Stimulated activated CD8-positive, alpha-beta memory T cell treated with anti-CD3 and anti-CD28 coated beads, Interleukin-15, amount 100 ng/mL, for 24 hours (primary cell): ENCODE measurements around the gene ZNF837.
"Not testable (repeated sequence)": the region's sequence is repeated elsewhere in the genome, so short reads cannot be mapped to it uniquely, and the experiment has no call there.

ENCODE experiments used
- DNase-seq: peaks from one replicate; pipeline ENCODE4 v3.0.0-alpha.2; 2020; ENCODE audit warnings: low read depth

ZNF837 gene

DNA sequence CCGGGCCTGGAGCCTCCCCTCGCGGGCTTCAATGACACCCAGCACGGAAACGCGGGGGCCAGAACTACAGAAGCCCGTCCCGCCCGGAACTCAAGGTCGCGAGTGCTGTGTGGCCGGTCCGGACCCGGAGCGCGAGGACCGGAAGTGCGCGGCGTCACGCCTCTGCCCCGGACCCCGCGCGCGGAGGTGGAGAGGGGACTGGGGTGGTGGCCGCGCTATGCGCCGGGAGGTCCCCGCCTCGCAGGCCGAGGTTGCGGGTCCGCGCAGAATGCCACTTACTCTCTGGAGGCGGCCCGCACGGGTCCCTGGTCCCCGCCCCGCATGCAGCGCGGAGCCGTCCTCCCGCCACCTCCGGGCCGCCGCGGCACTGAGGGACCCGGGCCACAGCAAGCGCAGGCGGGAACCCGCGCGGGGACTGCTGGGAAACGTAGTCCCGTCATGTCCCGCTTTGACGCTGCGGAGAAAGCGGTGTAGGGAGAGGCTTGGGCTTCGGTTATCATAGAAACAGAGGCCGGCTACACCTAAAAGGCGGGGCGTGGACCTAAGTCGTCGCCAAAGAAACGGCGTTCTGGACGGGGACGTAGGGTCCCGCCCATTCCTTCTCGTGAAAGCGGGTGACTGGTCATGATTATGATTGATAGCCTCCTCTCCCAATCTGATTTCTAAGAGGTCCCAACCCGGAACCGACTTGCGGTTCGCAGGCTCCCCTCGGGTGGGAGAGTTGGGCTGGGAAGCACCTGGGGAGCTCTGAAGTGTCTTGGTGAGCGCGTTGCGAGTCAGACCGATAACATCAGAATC lies at the start of gene ZNF837:
Gene ZNF837, minus strand, starts transcription at position 369 of the 798 bp plus-strand sequence. CDS start 11,698 bp downstream, outside the sequence.
- DNase-seq = peak; percentile 83

DNA sequence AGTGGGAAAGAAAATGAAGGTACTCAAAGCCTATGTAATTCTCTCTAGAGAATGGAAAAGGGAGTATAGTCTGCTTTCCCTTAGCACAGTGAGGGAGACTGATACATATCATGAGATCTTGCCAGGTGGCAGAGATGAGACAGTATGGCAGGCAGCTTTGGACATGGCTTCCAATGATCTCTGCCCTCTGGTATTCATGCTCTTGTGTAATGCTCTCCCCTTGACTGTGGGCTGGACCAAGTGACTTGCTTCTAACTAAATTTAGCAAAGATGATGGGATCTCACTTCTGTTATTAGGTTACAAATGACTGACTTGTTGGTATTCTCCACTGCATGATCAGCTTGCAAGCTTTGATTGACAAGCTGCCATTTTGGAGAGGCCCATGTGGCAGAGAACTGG lies 48.9 kb upstream of the ZNF837 start:
- no peak for DNase-seq

DNA sequence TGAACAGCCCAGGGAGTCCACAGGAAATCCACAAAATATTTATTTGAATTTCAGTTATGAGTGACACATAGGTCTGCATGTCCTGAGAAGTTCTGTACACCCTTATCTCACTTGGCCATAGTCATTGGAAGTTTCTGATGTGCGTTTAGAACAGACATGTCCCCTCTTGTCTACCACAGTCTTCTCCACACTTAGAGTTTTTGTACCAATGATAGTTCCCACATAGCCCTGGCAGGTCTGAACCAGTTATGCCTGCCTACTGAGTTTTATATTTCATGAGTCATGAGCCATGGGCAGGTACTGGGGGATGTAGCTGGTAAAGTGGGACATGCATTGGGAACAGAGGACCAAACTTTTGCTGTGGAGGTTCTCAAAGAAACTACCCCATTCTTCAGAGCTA lies 47.8 kb upstream of the ZNF837 start:
- no peak for DNase-seq

DNA sequence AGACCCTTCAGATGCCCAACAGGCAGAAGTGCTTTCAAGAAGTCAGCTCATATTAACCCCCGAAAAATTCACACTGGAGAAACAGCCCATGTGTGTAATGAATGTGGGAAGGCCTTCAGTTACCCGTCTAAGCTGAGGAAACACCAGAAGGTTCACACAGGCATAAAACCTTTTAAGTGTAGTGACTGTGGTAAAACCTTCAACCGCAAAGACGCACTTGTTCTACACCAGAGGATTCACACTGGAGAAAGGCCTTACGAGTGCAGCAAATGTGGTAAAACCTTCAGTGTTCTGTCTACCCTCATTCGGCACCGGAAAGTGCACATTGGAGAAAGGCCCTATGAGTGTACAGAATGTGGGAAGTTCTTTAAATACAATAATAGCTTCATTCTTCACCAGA lies 36.2 kb upstream of the ZNF837 start:
- DNase-seq = no peak

DNA sequence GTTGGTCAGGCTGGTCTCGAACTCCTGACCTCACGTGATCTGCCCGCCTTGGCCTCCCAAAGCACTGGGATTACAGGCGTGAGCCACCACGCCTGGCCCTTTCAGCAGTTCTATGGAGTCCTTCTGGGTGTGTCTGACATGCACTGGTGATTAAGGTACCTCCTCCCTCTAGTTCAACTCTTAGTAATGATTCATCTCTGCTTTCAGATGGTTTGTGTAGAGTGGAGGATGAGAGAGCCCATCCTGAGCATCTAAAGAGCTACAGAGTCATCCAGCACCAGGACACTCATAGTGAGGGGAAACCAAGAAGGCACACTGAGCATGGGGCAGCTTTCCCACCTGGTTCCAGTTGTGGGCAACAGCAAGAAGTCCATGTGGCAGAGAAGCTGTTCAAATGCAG lies 35.8 kb upstream of the ZNF837 start:
- no peak for DNase-seq

DNA sequence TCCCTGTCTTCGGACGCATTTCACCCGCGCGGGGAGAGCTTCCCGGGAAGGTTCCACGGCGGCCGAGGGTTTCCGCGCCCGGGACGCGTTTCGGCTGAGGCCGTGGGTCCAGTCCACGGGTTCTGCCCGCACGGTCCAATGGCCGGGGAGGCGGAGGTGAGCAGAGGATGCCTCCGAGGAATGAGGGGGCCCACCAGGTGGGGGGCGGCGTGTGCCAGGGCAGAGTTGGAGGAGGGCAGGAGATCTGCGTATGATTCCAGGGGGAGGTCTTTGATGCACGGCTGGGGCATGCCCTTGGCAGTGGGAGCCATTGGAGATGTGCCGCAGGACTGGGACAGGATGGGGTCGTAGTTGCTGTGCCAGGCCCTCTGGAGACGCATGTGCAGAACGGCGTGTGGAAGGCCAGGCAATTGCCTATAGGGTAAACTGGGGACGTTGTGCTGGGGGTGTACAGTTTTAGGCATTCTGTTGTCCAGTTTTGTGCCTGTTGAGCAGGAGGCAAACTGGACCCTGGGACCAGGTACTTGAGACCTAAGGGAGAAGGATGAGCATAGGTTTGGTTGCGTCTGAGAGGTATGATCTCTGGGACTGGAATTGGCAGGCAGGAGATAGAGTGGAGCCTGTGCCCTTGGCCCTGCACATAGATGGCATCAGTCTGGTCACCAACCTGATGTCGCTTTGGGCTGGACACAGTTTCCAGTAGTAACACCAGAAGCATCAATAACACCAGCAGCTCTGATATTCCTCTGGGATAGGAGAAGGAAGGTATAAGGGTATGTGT lies 28.4 kb upstream of the ZNF837 start:
- DNase-seq = no peak

DNA sequence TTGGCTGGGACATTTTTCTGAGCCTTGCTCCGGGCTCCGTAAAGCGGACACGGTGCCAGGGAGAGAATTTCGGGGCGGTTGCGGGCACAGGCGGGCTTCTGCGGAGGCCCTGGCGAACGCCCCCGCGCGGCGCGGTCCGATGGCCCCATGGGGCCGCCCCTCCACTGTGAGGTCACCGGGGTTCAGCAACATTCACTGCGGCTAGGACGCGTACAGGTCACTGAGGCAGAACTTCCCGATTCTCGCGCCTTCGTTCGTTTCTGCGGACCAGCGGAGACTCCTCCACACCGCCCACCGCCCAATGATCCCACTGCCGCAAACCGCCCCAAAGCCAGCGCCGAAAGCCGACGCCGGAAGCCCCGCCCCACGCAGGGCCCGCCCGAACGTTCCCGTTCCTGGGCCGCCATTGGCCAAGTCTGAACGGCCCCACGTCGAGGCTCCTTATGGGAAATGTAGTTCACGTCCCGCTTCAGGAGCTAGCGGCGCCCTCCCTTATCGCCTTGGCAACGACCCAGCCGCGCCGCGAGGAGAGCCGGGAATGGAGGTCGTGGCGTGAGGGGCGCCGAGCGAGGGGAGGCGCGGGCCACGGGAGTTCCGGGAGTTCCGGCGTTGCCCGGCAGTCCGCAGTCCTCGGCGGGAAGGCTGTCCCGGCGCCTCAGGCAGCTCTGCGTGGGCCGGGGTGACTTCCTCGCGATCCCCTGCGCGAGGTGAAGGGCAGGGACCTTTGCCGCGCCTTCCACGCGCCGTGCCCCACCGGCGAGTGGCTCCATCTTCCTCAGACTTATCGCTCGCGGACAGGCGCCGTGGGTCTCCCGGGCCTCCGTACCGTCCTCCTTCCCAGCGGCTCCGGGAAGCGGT lies 27.6 kb upstream of the ZNF837 start, which contains the start of gene ZNF584:
Gene ZNF584, plus strand, starts transcription at position 498 of the 858 bp plus-strand sequence. CDS start 499 bp downstream, outside the sequence.
- DNase-seq = peak; percentile 87

DNA sequence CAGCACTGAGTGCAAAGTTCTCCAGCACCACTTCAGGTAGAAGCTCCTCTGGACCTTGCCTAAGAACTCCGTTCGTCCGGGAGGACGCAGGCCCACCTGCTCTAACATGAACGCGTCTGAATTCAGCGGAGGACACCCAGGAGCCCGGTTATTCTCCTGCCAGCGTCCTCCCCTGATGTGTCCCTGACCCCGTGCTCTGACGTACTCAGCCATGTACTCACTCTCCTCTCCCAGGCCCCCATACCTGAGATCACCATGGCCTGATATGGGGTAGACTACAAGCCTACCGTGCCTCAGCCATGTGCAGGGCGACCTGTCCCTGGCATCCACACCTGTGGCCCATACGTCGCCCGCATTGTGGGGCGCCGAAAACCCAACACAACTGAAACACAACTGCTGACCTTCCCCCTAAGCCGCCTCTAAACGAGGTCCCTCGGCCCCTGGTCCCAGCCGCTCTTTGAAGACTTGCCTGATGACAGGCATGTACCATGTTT lies 26.9 kb upstream of the ZNF837 start:
- no peak for DNase-seq

DNA sequence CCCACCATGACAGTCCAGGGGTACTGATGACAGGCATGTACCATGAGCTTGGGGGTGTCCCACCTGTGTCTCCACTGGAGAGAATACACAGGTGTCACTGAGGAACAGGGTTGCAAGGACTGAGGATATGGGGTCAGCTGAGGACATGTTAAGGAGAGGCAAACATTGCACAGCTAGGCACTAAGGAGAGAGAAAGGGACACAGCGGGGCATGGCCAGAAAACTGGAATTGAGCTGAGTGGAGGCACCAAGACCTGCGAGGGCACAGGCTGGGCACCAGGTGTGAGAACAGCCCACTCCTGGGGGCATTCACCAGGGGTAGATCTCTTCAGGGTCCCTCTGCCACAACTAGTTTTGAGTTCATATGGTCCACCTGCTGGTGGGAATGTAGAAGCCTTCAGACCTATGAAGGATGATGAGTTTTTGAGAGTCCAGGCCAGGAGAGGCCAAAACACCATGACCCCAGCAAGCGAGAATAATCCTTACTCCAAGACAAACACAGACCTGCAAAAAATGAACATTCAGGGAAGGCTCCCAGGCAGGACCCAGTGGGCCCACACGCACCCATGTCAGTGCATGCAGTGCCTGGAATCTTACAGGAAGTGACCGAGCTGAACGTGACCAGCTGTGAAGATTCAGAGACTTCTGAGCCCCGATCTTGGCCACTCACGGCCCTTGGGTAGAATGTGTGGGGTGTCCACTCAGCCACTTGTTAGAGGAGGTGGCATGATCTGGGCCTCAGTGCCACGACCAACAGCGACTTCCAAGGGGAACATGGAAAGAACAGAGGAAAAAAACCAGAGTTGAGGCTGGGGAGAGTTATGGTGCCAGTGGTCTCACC lies 26.2 kb upstream of the ZNF837 start:
- no peak for DNase-seq

DNA sequence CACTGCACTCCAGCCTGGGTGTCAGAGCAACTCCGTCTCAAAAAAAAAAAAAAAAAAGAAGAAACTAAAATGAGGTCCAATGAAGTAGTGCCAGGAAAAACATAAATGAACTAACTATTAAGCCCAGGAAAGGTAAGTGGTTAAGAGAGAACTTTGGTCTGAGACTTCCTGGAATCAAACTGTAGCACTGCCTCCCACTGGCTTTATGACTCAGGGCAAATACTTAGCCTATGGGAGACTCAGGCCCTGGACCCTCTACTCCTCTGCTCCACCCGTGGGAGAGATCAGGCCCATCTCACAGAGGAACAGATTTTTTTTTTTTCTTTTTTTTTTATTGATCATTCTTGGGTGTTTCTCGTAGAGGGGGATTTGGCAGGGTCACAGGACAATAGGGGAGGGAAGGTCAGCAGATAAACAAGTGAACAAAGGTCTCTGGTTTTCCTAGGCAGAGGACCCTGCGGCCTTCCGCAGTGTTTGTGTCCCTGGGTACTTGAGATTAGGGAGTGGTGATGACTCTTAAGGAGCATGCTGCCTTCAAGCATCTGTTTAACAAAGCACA lies 23.2 kb upstream of the ZNF837 start:
- DNase-seq = not testable (repeated sequence)

DNA sequence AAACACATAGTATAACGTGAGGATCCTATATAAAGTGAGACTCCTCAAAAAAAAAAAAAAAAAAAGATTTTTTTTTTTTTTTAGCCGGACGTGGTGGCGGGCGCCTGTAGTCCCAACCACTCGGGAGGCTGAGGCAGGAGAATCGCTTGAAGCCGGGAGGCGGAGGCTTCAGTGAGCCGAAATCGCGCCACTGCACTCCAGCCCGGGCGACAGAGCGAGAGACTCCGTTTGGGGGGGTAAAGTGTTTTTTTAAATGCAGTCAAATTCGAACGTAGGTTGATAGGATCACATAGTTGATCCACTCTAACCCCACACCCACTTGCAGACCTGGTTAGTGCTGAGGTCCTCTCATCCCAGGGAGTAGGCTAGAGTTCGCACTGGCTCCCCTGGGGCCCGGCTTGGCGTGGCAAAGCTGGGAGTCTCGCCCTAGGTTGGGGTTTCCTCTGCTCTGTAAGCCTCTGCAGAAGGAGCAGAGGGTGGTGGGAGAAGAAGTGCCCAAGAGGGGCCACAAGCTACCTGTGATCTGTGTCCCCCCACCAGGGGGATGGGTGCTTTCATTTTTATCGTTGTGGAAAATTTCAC lies 21.1 kb upstream of the ZNF837 start:
- DNase-seq = no peak

DNA sequence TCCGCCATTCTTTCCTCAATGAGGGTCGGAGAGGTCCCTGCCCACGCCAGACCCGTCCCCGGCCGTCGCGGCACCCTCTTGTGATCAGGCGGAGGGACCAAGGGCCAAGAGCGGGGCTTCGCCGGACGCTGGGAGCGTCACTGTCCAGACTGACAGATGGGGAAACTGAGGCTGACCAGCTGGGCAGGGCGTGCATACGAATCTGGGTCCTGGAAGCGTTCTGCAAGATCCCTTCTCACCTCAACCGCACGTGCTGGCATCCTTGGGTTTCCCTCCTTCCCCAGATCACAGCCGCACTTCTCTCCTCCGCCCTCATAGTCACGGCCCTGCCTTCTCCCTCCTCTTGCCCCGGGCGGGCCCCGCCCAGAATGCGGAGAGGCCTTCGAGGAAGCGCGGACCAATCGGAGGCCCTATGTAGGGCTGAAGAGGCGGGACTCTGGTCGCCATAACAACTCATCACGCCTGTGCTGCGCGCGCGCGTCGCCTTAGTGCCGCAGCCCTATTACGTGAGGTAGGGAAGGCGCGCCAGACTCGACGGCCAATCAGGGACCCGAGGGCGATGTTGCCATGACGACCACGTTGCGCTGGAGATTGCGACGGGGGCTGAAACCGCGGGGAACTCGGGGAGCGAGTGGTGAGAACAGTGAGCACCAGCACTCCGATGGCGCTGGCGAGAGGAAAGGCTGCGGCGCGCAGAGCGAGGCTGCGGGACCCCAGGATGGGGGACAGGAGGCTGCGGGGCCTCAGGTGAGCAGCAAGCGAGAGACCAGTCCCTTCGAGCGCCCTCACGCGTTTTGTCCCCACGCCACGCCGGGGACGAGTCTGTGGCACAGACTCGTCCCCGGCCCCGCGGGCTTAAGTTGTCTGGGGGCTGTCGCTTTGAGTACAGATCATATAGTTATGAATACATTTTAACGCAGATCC lies 20.3 kb upstream of the ZNF837 start:
- DNase-seq = peak; percentile 96

DNA sequence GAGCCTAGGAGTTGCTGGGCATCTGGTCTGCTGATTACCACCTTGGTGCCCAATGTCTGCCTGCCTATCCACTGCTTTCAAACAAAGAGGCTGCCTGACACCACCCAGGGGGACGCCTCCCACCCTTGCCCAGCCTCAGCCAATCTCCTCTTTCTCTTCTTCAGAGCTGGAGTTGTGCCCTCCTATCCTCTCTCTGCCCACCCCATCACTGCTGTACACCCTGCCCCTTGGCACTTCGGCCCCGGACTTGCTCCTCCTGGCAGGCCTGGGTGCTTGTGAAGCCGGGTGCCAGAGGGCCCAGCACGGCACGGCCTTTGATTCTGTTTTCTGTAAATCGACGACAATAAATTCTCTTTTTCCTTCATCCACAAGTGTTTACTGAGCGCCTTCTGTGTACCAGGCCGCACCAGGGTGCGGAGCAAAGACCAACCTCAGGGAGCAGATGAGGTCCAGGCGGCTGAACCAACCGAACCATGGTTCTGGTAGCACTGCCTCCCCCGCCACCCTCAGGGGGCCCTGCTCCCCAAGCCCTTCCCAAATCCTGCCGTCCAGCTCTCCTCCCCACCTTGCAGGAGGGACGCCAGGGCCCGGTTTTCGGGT lies 19.6 kb upstream of the ZNF837 start:
- no peak for DNase-seq

DNA sequence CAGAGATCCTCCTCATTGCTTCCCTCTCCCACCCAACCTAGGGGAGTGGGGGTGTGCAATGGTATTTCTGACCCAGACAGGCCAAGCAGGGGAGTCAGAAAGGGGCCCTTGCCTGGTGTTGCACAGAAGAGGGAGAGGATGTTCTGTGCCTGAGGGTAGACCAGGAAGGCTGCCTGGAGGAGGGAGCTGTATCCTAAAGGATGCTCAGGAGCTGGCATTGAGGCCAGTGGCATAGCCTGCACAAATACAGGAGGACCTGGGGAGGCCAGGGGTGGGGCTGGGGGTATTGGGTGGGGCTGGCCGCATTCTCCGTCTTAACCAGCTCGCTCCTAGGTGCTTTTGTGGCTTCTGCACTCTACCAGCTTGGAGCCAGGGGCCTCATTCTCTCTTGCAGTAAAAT lies 19.1 kb upstream of the ZNF837 start:
- DNase-seq = no peak

DNA sequence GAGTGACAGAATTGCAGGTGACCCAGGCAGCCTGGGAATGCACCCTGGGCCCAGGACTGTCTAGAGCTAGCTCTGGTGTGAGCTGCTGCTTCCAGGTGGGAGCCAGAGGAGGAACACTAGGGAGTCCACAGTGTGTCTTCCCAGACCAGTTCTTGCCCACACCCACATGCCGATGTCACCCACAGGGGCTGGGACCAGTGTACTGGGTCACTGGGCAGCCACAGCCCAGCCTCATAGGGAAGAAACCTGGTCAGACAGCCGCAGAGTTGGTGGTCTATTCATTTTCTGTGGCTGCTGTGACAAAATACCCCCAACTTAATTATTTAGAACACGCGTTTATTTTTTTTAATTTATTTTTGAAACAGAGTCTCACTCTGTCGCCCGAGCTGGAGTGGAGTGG lies 17.7 kb upstream of the ZNF837 start:
- no peak for DNase-seq

DNA sequence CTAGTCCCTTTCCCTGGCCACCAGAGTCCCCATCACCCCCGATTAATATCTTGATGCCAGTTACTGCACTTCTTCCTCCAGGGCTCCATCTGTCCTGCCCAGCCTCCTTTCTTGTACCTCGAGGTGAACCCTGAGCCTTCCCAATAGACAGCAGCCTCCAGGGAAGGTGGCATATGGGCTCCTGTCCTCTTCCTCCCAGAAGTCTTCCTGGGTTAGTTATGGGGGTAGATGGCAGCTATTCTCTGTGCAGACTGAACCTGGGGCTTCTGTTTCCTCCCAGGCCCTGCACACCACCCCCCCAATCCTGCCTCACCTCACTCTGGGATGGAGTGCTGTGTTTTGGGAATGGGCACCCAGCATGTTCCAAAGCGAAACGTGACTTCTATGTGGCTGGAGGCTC lies 17.3 kb upstream of the ZNF837 start:
- DNase-seq = no peak

DNA sequence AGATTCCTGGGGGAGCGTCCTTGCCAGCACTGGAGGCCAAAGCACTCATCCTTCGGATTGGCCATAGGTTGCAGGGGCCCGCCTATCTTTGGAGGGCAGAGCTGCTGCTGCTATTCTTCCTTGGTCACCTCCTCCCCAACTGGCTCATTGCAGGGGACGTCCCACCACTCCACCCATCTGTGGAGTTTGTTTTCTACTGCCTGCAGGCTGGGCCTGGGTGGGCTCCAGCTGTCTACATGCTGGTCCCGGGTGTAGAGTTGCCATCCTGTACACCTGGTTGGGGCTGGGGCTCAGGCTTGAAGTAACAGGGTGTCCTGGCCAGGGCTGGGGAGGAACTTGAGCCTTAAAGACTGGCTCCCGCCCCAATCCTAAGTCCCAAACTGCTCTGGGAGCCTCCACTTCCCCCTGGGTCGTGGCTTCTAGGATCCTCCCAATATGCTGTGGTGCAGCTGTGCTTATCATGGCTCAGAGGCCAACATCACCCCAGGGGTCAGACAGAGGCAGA lies 16.8 kb upstream of the ZNF837 start:
- DNase-seq = no peak

DNA sequence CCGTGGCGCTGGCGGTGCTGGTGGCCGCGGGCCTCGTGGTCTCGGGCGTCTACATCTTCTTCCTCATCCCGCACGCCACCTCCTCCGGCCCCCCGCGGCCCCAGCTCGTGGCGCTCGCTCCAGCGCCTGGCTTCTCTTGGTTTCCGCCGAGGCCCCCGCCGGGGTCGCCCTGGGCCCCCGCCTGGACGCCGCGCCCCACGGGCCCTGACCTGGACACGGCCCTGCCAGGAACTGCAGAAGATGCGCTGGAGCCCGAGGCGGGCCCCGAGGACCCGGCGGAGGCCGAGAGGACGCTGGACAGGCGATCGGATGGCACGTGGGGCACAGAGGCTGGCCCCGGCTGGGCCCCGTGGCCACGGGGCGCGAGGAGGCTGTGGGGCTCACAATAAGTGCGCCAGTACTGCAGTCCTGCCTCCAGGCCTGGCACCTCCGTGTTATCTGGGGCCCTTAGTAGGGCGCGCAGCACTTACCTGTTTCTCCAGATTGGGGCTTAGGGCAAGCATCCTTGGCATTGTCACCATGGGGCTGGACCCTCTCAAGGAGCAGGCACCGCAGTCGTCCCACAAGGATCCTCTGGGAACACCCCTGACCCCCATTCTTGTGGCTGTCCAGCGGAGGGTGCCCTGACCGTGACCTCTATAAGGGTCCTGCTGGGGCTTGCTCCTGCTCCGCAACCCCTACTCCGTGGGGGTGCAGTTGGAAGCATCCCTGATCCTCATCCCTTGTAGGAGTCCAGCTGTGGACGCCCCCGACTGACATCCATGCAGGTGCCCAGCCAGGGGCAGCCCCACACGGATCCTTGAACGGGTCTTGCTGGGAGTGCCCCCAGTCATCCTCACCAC lies 16.1 kb upstream of the ZNF837 start:
- no peak for DNase-seq
